ENCODE measurements around the gene BTBD7. TPM values are rescaled to one million over a fixed set of nuclear protein-coding genes. Genes with fewer than 3 reads are reported as not detected.

The BTBD7 gene
- total RNA-seq, 1 experiment from 2014 or later, result 30.1 TPM

- no peak for DNase-seq
- no peaks in the 10 kb centered on the region for H3K9me3 ChIP-seq (ENCODE audit: insufficient read depth, low read depth)
- H3K36me3 ChIP-seq (ENCODE audit: low read depth), result no peaks in the 10 kb centered on the region; the same call in 1 of the 2 replicates
- no peak overlapping the region for H2AFZ ChIP-seq
- peaks cover 4% of the 10 kb centered on the region; the same call in 1 of the 2 replicates for H3F3A ChIP-seq (ENCODE audit: insufficient read depth, low read depth)
- H3K27me3 ChIP-seq (ENCODE audit: insufficient read depth, low read depth), result no peaks in the 10 kb centered on the region
- H3K4me1 ChIP-seq (replicated peaks; ENCODE audit: insufficient read depth), result no peaks in the 10 kb centered on the region
- H3K27ac ChIP-seq, result no peak overlapping the region
- H3K4me2 ChIP-seq, result no peak overlapping the region
- intact Hi-C loops (cut with micrococcal nuclease; ENCODE audit: unreplicated experiment), result loop anchor here (5.0 kb wide), 1 partner anchor 310 kb away; no protein-coding TSS in a partner anchor
- BruUV-seq (replicated peaks), result no TSS peak
- no peaks in the 10 kb centered on the region for H3K79me2 ChIP-seq (ENCODE audit: low read depth)
- H4K20me1 ChIP-seq (ENCODE audit: insufficient read depth), result no peaks in the 10 kb centered on the region
- ChIA-PET POLR2A (ENCODE audit: unreplicated experiment) (no interaction called here), CTCF (no interaction called here)
- H3K9me2 ChIP-seq (ENCODE audit: insufficient read depth), result no peaks in the 10 kb centered on the region
- H3K4me3 ChIP-seq, result no peak overlapping the region
- TF ChIP-seq CTCF (conservative IDR thresholded peaks at IDR 0.05), result no peak
- no peak for TF ChIP-seq EZH2 (IDR thresholded peaks at IDR 0.05; ENCODE audit: low read depth)
These were observed 100.7 kb downstream of the BTBD7 start for GRCh38 chr14:93232159-93232558.

- ChIA-PET POLR2A (ENCODE audit: unreplicated experiment) (no interaction called here), CTCF (no interaction called here)
- TF ChIP-seq CTCF (conservative IDR thresholded peaks at IDR 0.05) (no peak), EZH2 (IDR thresholded peaks at IDR 0.05; ENCODE audit: low read depth) (no peak)
- no peaks in the 10 kb centered on the region; the same call in 1 of the 2 replicates for H3K36me3 ChIP-seq (ENCODE audit: low read depth)
- H3K9me2 ChIP-seq (ENCODE audit: insufficient read depth), result no peaks in the 10 kb centered on the region
- no peaks in the 10 kb centered on the region for H4K20me1 ChIP-seq (ENCODE audit: insufficient read depth)
- H3K27me3 ChIP-seq (ENCODE audit: insufficient read depth, low read depth), result no peaks in the 10 kb centered on the region
- no peaks in the 10 kb centered on the region for H3K4me1 ChIP-seq (replicated peaks; ENCODE audit: insufficient read depth)
- H3K79me2 ChIP-seq (ENCODE audit: low read depth), result no peaks in the 10 kb centered on the region
- H3F3A ChIP-seq (ENCODE audit: insufficient read depth, low read depth), result peaks cover 4% of the 10 kb centered on the region; the same call in 1 of the 2 replicates
- no peak overlapping the region for H3K27ac ChIP-seq
- DNase-seq, result no peak
- no peak overlapping the region for H3K4me2 ChIP-seq
- H3K4me3 ChIP-seq, result no peak overlapping the region
- no peaks in the 10 kb centered on the region for H3K9me3 ChIP-seq (ENCODE audit: insufficient read depth, low read depth)
- intact Hi-C loops (cut with micrococcal nuclease; ENCODE audit: unreplicated experiment), result loop anchor here (5.0 kb wide), 1 partner anchor 311 kb away; no protein-coding TSS in a partner anchor
- no TSS peak for BruUV-seq (replicated peaks)
- H2AFZ ChIP-seq, result no peak overlapping the region
These were observed 101.5 kb downstream of the BTBD7 start for GRCh38 chr14:93231129-93231979.

GRCh38 chr14:93230539-93230938 is 102.3 kb downstream of the BTBD7 start:
- H3K4me1 ChIP-seq (replicated peaks; ENCODE audit: insufficient read depth), result no peaks in the 10 kb centered on the region
- BruUV-seq (replicated peaks), result no TSS peak
- DNase-seq, result no peak

More at GRCh38 chr14:93230539-93230938, 102.3 kb downstream of the BTBD7 start:
- H3K27me3 ChIP-seq (ENCODE audit: insufficient read depth, low read depth), result no peaks in the 10 kb centered on the region
- intact Hi-C loops (cut with micrococcal nuclease; ENCODE audit: unreplicated experiment), result loop anchor here (5.0 kb wide), 1 partner anchor 312 kb away; no protein-coding TSS in a partner anchor
- TF ChIP-seq CTCF (conservative IDR thresholded peaks at IDR 0.05) (no peak), EZH2 (IDR thresholded peaks at IDR 0.05; ENCODE audit: low read depth) (no peak)
- ChIA-PET POLR2A (ENCODE audit: unreplicated experiment) (no interaction called here), CTCF (no interaction called here)
- H2AFZ ChIP-seq, result no peak overlapping the region
- H3K9me2 ChIP-seq (ENCODE audit: insufficient read depth), result no peaks in the 10 kb centered on the region
- H3K9me3 ChIP-seq (ENCODE audit: insufficient read depth, low read depth), result no peaks in the 10 kb centered on the region
- no peaks in the 10 kb centered on the region for H3K79me2 ChIP-seq (ENCODE audit: low read depth)
- no peak overlapping the region for H3K27ac ChIP-seq
- no peaks in the 10 kb centered on the region for H4K20me1 ChIP-seq (ENCODE audit: insufficient read depth)
- no peak overlapping the region for H3K4me3 ChIP-seq
- no peak overlapping the region for H3K4me2 ChIP-seq
- no peaks in the 10 kb centered on the region for H3F3A ChIP-seq (ENCODE audit: insufficient read depth, low read depth)
- no peaks in the 10 kb centered on the region; the same call in 1 of the 2 replicates for H3K36me3 ChIP-seq (ENCODE audit: low read depth)
